ENCODE measurements around the gene IMMP2L.
"Not testable (repeated sequence)": the region's sequence is repeated elsewhere in the genome, so short reads cannot be mapped to it uniquely, and the experiment has no call there.

IMMP2L gene

GRCh38 chr7:111251365-111251764 lies 310.9 kb downstream of the IMMP2L start:
- DNase-seq, result not testable (repeated sequence)

- DNase-seq, result not testable (repeated sequence)
Measured at GRCh38 chr7:111249807-111250206, 312.5 kb downstream of the IMMP2L start.

GRCh38 chr7:111242141-111242755 lies 320.0 kb downstream of the IMMP2L start:
- DNase-seq, result no peak

GRCh38 chr7:111240371-111240770 lies 321.9 kb downstream of the IMMP2L start:
- no peak for DNase-seq

- DNase-seq, result no peak
Measured at GRCh38 chr7:111239437-111239836, 322.9 kb downstream of the IMMP2L start.

GRCh38 chr7:111238886-111239285 lies 323.4 kb downstream of the IMMP2L start:
- no peak for DNase-seq

GRCh38 chr7:111235709-111236108 lies 326.6 kb downstream of the IMMP2L start:
- DNase-seq, result no peak

GRCh38 chr7:111232249-111233084 lies 329.8 kb downstream of the IMMP2L start:
- no peak for DNase-seq

GRCh38 chr7:111229916-111230315 lies 332.4 kb downstream of the IMMP2L start:
- no peak for DNase-seq

- DNase-seq, result no peak
Measured at GRCh38 chr7:111229181-111229740, 333.0 kb downstream of the IMMP2L start.

GRCh38 chr7:111228437-111228836 lies 333.9 kb downstream of the IMMP2L start:
- DNase-seq, result no peak

- no peak for DNase-seq
Measured at GRCh38 chr7:111226800-111227199, 335.5 kb downstream of the IMMP2L start.

- DNase-seq, result no peak
Measured at GRCh38 chr7:111224354-111225231, 337.7 kb downstream of the IMMP2L start.

- no peak for DNase-seq
Measured at GRCh38 chr7:111223802-111224253, 338.5 kb downstream of the IMMP2L start.

- DNase-seq, result no peak
Measured at GRCh38 chr7:111215550-111215949, 346.7 kb downstream of the IMMP2L start.

GRCh38 chr7:111212857-111213523 lies 349.3 kb downstream of the IMMP2L start:
- no peak for DNase-seq

GRCh38 chr7:111210996-111211395 lies 351.3 kb downstream of the IMMP2L start:
- DNase-seq, result no peak

GRCh38 chr7:111210043-111210442 lies 352.2 kb downstream of the IMMP2L start:
- DNase-seq, result no peak

GRCh38 chr7:111205251-111205650 lies 357.0 kb downstream of the IMMP2L start:
- no peak for DNase-seq

- DNase-seq, result no peak
Measured at GRCh38 chr7:111202321-111202720, 360.0 kb downstream of the IMMP2L start.

- no peak for DNase-seq
Measured at GRCh38 chr7:111199643-111200042, 362.6 kb downstream of the IMMP2L start.

- DNase-seq, result no peak
Measured at GRCh38 chr7:111198255-111198654, 364.0 kb downstream of the IMMP2L start.
